GM12864 (cell line): ENCODE data around the gene DLGAP1.

ENCODE experiments used
- DNase-seq: peaks from one replicate; pipeline ENCODE4 v3.0.0-alpha.2; 2011; ENCODE audit warnings: low read depth
- H3K4me3 ChIP-seq: 2 replicates; pipeline ENCODE4 v1.5.1; 2011; ENCODE audit warnings: mild to moderate bottlenecking, low read depth, low read length, control low read depth
- CTCF ChIP-seq: IDR thresholded peaks from 2 replicates; pipeline ENCODE4 v1.5.1; 2011; ENCODE audit warnings: low read depth, mild to moderate bottlenecking, moderate library complexity, low read length, control low read depth, inconsistent platforms; ENCODE audit errors: missing control alignments

The DLGAP1 gene

GRCh38 chr18:3597409-3598357, 857.4 kb downstream of the DLGAP1 start:
- no peak for TF ChIP-seq CTCF
- DNase-seq: no peak
- H3K4me3 ChIP-seq: no peak overlapping the region

GRCh38 chr18:3596637-3597384, 858.3 kb downstream of the DLGAP1 start:
- H3K4me3 ChIP-seq: peak overlapping the region; percentile 27; the same call in 1 of the 2 replicates
- TF ChIP-seq CTCF: peak; percentile 74
- peak; percentile 45 for DNase-seq

GRCh38 chr18:3596324-3596636, 858.8 kb downstream of the DLGAP1 start:
- TF ChIP-seq CTCF: no peak
- no peak for DNase-seq
- H3K4me3 ChIP-seq: peak overlapping the region; percentile 27; the same call in 1 of the 2 replicates

GRCh38 chr18:3595369-3596273, 859.5 kb downstream of the DLGAP1 start:
- H3K4me3 ChIP-seq: peak overlapping the region; percentile 54; the same call in 1 of the 2 replicates

GRCh38 chr18:3594760-3595368, 860.2 kb downstream of the DLGAP1 start:
- H3K4me3 ChIP-seq: peak overlapping the region; percentile 54
- TF ChIP-seq CTCF: no peak
- DNase-seq: no peak

More at GRCh38 chr18:3595369-3596273, 859.5 kb downstream of the DLGAP1 start:
- TF ChIP-seq CTCF: no peak
- peak; percentile 66 for DNase-seq
